Adrenal gland (tissue), 5 donors: ENCODE measurements around the gene TBCK.

Experiments
- CTCF ChIP-seq, 6 experiments: fragments of 450-650 bp in 4 of 6; fragments of 200-600 bp in 2 of 6; sonication (generic) in 1 of 6; IDR thresholded peaks; 1 replicate in 5 of 6; 2 replicates in 1 of 6; pipeline versions ENCODE4 v1.5.1 to v1.8.0; 2016 to 2021; ENCODE audit warnings: antibody characterized with exemption in 6 of 6, mild to moderate bottlenecking in 2 of 6, moderate library complexity in 1 of 6
- POLR2A ChIP-seq, 2 donors: fragments of 450-650 bp; IDR thresholded peaks; one replicate each; pipeline ENCODE4 v1.6.1; 2017; ENCODE audit warnings: antibody characterized with exemption in 2 of 2, mild to moderate bottlenecking in 2 of 2, moderate library complexity in 1 of 2
- donor health status: DM: no; HTN: no; CAD: no.

GRCh38 chr4:106269711-106270110 lies 46.3 kb downstream of the TBCK start:
- TF ChIP-seq CTCF (IDR thresholded peaks at IDR 0.05) (no peak), POLR2A (IDR thresholded peaks at IDR 0.05) (no peak)
